Aortic smooth muscle cell (primary cell): ENCODE data around the gene SEPTIN10. TPM values are rescaled to one million over a fixed set of nuclear protein-coding genes. Genes with fewer than 3 reads are reported as not detected.

Source experiments
- total RNA-seq: library from RNA; depleted of rRNA; stranded (reverse); fragments of >200 nt; gene quantifications from 2 replicates; pipeline ENCODE4 v1.2.3, GENCODE V29; 2014

Gene SEPTIN10
- total RNA-seq = 146 and 176 TPM in 2 replicates

GRCh38 chr2:109613922-109614714, at the start of gene SEPTIN10, which contains the start of gene SOWAHC:
Gene SEPTIN10 (minus strand): TSS chr2:109613966. CDS start chr2:109613827, 139 bp downstream.
Gene SOWAHC (plus strand): TSS chr2:109614364. CDS start chr2:109614490, 126 bp downstream.

Other genes starting within 250 kb of the SEPTIN10 start
- gene SOWAHC, start 398 bp upstream of the SEPTIN10 start, total RNA-seq = 16.9 and 18.4 TPM in 2 replicates
- gene RGPD5, start 180.3 kb upstream of the SEPTIN10 start, total RNA-seq = 23.4 and 39.8 TPM in 2 replicates